ENCODE results near the gene DRC3.
"Not testable (repeated sequence)": the region's sequence is repeated elsewhere in the genome, so short reads cannot be mapped to it uniquely, and the experiment has no call there.

DRC3 gene

DNA sequence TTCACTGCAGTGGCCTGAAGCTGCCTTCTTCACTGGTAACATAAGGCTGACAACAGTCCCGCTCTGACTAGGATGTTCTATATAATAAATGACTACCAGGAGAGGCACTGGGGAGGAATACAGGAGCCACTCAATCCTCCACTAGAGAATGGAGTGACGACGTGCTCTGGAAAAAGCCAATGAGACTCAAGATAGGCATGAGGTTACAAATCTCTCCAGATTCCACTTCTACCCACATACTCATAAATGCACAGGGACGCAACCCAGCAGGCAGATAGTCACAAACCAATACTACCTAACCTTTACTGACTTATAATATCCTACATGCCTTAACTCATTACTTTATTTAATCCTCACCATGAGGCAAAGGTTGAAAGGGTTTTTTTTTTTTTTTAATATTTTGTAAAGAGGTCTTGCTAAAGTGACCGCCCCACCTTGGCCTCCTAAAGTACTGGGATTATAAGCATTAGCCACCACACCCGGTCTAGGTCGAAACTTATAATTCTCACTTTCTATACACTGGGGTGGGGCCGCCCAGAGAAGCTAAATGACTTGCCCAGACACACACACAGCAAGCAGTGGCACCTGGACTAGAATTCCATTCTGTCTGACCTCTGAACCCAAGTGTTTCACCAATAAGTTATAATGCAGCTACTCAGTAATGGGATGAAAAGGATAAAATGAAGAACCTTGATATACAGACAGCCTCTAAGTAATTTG, 34.1 kb upstream of the DRC3 start:
- DNase-seq, result no peak
- in situ Hi-C loops (cut with HindIII; ENCODE audit: low pct_ligation_motif_present, low pct_unique_long_range_greater_than_20kb, low sequenced_read_pairs), result no loop called here

DNA sequence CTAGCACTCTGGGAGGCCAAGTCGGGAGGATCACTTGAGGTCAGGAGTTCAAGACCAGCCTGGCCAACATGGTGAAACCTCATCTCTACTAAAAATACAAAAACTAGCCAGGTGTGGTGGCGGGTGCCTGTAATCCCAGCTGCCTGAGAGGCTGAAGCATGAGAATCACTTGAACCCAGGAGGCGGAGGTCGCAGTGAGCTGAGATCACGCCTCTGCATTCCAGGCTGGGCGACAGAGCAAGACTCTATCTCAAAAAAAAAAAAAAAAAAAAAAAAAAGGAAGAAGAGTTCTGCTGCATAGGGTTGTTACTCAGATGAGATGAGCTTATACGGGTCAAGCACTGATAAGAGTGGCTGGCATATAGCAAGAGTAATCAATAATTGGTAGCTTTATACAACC, 32.7 kb upstream of the DRC3 start:
- in situ Hi-C loops (cut with HindIII; ENCODE audit: low pct_ligation_motif_present, low pct_unique_long_range_greater_than_20kb, low sequenced_read_pairs), result not testable (repeated sequence)

DNA sequence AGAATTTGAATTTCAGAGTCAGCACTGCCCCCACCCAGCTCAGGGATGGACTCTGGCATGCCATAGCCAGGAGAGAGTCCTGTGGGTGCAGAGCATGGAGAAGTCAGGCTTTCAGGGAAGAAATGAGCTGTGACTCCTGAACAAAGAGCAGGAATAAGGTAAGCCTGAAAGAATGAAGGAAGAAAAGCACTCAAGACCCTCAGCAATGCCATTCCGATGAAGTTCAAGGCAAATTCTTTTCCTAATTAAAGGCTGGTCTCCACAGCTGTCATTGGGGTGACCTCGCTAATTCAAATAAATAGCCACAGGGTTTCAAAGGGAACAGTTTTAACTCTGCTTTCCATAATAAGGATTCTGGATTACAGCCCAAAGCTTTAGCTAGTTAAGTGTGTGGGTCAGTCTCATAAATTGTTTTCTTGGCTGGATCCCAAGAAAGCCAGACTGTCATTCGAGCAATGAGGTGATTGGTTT, 32.2 kb upstream of the DRC3 start:
- DNase-seq, result no peak
- in situ Hi-C loops (cut with HindIII; ENCODE audit: low pct_ligation_motif_present, low pct_unique_long_range_greater_than_20kb, low sequenced_read_pairs), result no loop called here

More for the DNA sequence above, 32.7 kb upstream of the DRC3 start:
- DNase-seq, result not testable (repeated sequence)

DNA sequence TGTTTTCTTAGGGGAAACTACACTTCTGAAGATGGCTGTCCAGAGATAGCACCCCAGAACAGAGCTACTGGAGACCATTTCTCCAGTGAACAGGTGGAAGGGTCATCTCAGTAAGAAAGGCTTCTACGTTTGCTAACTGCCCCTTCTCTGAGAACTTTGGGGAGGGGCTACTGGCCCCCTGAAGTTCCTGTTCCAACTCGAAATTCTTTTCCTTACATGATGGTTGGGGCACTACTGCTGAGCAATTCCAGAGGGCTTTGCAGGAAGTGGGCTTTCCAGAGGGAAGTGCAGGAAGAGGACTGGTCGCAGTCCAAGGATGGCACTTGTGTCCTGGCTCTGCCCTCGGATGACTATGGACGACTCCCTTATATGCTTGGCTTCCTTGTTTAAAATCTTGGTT, 31.6 kb upstream of the DRC3 start:
- no peak for DNase-seq
- in situ Hi-C loops (cut with HindIII; ENCODE audit: low pct_ligation_motif_present, low pct_unique_long_range_greater_than_20kb, low sequenced_read_pairs), result no loop called here

DNA sequence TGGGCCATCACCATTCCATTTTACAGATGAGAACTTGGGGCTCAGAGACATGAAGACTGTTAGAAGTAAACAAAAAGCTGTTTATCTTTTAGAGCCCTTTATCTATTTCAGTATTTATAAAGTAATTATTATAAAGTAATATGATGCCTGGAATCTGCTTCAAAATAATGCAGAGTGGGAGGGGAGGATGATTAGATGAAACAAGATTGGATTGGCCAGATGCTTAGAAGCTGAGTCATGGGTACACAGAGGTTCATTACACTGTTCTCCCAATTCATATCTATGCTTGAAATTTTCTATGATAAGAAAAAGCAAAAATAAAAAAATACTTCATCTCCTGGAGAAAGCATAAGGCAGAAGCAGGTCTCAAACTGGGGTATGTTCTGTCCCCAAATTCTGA, 29.8 kb upstream of the DRC3 start:
- DNase-seq, result no peak
- in situ Hi-C loops (cut with HindIII; ENCODE audit: low pct_ligation_motif_present, low pct_unique_long_range_greater_than_20kb, low sequenced_read_pairs), result no loop called here

DNA sequence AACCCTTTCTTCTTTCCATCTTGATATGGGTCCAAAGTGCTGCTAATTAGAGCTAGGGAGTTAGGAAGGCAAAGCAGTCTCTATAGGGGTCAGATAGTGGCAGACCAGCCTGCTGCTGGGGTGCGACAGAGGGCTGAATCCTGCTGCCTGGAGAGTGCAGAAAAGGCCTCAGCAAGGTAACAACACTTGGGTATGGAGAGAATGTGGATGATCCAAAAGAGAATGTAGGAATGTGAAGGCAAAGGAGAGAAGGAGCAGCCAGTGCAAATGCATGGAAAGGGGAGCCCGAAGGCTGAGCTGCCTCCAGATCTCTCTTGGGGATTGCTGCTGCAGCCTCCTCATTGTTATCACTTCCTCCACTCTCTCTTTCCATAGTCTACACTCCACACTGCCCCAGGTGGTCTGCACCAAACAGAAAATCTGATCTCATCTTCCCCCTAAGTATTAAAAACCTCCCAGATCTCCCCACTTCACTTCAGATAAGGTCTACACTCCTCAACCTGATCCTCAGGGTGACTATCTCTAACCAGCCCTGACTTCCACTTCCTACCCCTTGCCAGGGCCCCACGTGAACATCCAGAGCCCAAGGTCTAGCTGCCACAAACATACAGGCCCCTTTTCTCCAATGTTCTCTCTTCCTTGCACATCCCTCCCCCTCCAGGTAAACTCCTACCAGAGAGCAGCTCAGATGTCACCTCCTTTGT, 29.2 kb upstream of the DRC3 start:
- in situ Hi-C loops (cut with HindIII; ENCODE audit: low pct_ligation_motif_present, low pct_unique_long_range_greater_than_20kb, low sequenced_read_pairs), result no loop called here
- no peak for DNase-seq

DNA sequence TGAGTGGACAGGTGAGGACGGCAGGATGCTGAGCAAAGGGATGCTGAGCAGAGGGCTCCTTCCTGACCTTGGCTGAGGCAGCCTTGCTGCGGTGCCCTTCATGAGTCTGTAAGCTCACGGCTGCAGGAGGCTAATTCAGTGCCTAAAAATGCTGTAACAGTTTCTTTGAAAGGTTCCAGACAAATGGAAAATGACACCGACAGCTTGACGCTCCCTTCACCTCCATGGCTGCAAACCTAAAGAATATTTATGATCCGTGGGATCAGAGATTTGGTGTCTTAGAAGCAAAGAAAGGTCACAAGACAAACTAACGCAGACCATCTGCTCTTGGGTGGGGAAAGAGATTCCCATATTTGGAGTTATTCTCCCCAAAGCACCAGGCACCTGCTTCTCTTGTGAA, 28.4 kb upstream of the DRC3 start:
- in situ Hi-C loops (cut with HindIII; ENCODE audit: low pct_ligation_motif_present, low pct_unique_long_range_greater_than_20kb, low sequenced_read_pairs), result no loop called here
- DNase-seq, result no peak

DNA sequence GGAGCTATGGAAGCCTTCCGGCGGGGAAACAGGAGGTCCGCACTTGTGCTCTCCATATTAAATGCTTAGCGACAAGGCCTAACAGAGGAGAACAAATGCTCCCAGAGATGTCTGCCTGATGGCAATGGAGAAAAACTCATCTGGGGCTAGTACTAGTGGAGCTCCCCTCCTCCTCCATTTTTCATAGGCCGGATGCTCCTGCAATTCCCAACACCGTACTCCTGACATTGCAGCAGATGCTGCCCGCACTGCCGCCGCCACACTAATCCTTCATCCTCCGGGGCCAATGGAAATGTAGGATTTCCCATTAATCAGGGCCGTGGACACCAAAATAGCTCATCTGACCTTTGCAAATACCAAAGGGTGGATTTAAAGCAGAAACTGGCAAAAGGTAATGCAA, 27.9 kb upstream of the DRC3 start:
- in situ Hi-C loops (cut with HindIII; ENCODE audit: low pct_ligation_motif_present, low pct_unique_long_range_greater_than_20kb, low sequenced_read_pairs), result no loop called here
- no peak for DNase-seq

DNA sequence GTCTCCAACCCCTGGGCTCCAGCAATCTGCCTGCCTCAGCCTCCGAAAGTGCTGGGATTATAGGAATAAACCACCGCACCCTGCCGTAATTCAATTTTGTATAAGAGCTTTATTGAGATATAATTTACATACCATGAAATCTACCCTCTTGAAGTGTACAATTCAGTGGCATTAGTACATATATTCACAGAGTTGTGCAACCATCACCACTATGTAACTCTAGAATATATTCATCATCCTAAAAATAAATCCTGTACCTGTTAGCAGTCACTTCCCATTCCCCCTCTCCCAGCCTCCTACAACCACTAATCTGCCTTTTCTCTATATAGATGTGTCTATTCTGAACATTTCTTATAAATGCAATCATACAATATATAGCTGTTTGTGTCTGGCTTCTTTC, 26.6 kb upstream of the DRC3 start:
- in situ Hi-C loops (cut with HindIII; ENCODE audit: low pct_ligation_motif_present, low pct_unique_long_range_greater_than_20kb, low sequenced_read_pairs), result no loop called here
- DNase-seq, result no peak

DNA sequence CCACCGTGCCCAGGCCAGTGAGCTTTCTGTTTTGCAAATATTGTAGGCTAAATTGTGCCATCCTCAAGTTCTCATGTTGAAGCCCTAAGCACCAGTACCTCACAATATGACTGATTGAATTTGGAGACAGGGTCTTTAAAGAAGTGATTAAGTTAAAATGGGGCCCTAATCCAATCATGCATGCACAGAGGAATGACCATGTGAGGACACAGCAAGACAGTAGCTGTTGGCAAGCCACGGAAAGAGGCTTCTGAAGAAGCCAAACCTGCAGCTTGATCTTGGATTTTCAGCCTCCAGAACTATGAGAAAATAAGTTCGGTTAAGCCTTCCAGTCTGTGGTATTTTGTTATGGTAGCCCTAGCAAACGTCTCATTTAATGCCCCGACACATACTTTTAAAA, 25.4 kb upstream of the DRC3 start:
- in situ Hi-C loops (cut with HindIII; ENCODE audit: low pct_ligation_motif_present, low pct_unique_long_range_greater_than_20kb, low sequenced_read_pairs), result no loop called here

DNA sequence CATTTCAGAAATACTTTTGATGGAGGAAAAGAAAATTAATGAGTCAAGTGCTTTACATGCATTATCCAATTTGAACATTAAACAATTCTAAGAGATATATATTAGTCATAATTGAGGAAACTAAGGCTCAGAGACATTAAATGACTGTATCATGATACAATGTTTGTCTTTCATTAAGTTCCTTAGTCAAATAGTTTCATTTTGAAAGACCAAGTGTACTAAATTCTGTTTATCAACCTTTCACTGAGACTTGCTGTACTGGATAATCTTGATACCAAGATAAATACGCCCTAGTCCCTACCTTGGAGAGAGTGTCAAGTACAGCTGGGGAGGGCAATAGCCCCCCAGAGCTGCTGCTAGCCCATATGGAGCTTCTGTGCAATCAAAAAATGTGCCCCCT, 24.7 kb upstream of the DRC3 start:
- in situ Hi-C loops (cut with HindIII; ENCODE audit: low pct_ligation_motif_present, low pct_unique_long_range_greater_than_20kb, low sequenced_read_pairs), result no loop called here
- no peak for DNase-seq

More for the DNA sequence above, 25.4 kb upstream of the DRC3 start:
- no peak for DNase-seq

DNA sequence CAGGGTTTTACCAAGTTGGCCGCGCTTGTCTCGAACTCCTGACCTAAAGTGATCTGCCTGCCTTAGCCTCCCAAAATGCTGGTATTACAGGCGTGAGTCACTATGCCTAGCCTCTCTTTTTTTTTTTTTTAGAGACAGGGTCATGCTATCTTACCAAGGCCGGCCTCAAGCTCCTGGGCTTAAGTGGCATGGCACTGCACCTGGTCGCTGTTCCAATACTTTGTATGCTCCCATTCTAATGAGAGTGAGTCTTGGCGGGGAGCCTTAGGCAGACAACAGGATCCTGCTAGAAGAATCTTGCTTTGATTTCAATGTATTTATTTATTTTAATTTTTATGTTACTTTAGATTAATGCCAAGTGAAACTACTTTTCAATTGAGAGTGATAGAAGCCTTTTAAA, 22.3 kb upstream of the DRC3 start:
- in situ Hi-C loops (cut with HindIII; ENCODE audit: low pct_ligation_motif_present, low pct_unique_long_range_greater_than_20kb, low sequenced_read_pairs), result no loop called here
- DNase-seq, result no peak

DNA sequence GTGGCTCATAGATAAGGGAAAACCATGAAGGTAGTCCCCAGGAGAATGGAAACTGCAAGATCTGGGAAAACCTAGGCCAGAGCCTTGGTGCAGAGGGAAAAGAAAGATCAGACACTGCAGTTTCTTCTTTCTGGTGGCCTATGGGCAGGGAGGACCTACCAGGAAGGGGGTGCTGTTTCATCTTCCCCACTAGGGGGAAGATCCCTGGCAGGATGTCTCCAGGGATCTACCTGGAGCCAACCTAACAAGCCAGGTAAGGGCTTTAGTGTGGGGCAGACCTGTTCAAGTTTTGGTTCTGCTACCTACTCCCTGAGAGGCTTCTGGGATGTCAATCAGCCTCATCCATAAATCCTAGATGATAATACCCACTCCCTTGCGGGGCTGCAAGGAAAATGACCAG, 21.9 kb upstream of the DRC3 start:
- in situ Hi-C loops (cut with HindIII; ENCODE audit: low pct_ligation_motif_present, low pct_unique_long_range_greater_than_20kb, low sequenced_read_pairs), result no loop called here

DNA sequence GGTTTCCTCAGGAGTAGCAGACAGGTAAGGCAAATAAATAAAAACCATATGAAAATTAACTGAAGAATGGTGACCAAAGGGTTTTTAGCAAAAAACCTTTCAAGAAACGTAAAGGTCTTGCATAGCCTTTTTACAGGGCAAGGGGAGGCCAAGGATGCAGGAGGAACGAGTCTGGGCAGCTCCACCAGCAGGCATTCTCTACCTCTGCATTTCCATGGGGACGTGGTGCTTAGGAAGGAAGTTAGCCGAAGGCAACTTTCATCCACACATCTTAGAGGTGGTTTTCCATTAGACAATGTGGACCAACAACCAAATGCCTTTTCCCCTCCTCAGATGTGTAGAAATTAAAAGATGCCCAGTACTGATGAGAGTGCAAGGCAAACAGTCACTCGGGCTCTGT, 21.1 kb upstream of the DRC3 start:
- no peak for DNase-seq
- in situ Hi-C loops (cut with HindIII; ENCODE audit: low pct_ligation_motif_present, low pct_unique_long_range_greater_than_20kb, low sequenced_read_pairs), result no loop called here

More for the DNA sequence above, 21.9 kb upstream of the DRC3 start:
- no peak for DNase-seq

DNA sequence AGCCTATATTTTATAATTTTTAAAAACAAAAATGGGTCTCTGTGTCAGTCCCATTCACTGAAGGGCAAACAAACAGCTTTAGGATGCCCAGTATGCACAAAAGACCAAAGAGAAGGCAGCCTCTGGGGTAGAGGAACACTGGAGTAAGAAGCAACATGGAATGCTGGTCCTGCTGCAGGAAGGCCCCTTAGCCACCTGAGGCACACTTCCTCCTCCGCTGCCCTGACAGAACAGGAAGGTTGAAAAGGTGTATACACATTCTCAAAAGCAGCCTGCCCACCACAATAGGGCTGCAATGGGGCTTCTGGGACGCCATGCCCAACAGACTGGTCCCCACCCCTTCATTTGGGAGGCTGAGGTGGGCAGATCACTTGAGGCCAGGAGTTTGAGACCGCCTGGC, 20.0 kb upstream of the DRC3 start:
- no peak for DNase-seq
- in situ Hi-C loops (cut with HindIII; ENCODE audit: low pct_ligation_motif_present, low pct_unique_long_range_greater_than_20kb, low sequenced_read_pairs), result no loop called here

DNA sequence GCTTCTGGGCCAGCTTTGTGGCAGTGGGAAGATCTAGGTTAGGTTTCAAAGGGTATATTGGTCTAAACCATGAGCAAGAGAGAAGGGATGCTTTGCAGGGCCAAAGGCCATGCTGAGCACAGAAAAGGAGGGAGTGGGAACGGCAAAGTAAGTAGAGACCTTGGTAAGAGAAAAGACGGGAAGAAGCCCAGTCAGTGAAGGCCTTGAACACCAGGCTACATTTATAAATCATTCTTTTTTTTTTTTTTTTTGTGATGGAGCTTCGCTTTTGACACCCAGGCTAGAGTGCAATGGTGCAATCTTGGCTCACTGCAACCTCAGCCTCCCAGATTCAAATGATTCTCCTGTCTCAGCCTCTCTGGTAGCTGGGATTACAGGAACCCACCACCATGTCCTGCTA, 18.6 kb upstream of the DRC3 start:
- in situ Hi-C loops (cut with HindIII; ENCODE audit: low pct_ligation_motif_present, low pct_unique_long_range_greater_than_20kb, low sequenced_read_pairs), result no loop called here
- DNase-seq, result no peak

DNA sequence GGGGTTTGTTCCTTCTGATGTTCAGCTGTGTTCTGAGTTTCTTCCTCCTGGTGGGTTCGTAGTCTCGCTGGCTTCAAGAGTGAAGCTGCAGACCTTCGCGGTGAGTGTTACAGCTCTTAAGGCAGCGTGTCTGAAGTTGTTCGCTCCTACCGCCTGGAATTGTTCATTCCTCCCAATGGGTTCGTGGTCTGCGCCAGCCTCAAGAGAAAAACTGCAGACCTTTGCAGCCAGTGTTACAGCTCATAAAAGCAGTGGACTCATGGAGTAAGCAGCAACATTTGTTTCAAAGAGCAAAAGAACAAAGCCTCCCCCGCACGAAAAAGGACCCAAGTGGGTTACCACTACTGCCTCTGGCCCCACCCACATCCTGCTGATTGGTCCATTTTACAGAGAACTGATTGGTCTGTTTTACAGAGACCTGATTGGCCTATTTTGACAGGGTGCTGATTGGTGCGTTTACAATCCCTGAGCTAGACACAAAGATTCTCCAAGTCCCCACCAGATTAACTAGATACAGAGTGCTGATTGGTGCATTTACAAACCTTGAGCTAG, 16.8 kb upstream of the DRC3 start:
- in situ Hi-C loops (cut with HindIII; ENCODE audit: low pct_ligation_motif_present, low pct_unique_long_range_greater_than_20kb, low sequenced_read_pairs); DNase-seq: not testable (repeated sequence)

DNA sequence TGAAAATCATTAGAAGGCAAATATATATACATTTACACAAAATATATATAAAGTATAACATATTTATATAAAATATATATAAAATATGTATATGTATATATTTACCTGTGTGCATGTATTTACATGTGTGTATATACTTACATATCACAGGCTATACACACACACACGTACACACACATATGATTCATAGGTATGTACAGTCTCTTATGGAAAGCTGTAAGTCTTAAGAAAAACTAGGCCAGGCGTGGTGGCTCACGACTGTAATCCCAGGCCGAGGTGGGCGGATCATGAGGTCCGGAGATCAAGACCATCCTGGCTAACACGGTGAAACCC, 15.1 kb upstream of the DRC3 start:
- DNase-seq, result no peak
- in situ Hi-C loops (cut with HindIII; ENCODE audit: low pct_ligation_motif_present, low pct_unique_long_range_greater_than_20kb, low sequenced_read_pairs), result no loop called here

DNA sequence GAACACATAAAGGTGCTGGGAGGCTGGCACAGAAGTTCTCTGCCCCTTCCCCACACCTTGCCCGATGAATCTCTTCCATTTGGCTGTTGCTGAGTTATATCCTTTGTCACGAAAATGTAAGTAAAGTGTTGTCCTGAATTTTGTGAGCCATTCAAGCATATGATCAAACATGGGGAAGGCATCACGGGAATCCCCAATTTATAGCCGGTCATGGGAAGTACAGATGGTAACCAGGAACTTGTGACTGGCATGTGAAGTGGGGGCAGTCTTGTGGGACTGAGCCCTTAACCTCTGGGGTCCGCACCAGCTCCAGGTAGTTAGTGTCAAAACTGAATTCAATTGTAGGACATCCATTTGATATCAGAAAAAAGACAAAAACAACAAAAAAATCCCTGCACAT, 13.7 kb upstream of the DRC3 start:
- in situ Hi-C loops (cut with HindIII; ENCODE audit: low pct_ligation_motif_present, low pct_unique_long_range_greater_than_20kb, low sequenced_read_pairs), result no loop called here
- DNase-seq, result no peak

Measured in ACHN (cell line).